Measurements from ENCODE around the gene TXLNB.

The TXLNB gene

GRCh38 chr6:139275279-139276055, 16.3 kb downstream of the TXLNB start:
- Histone ChIP-seq H3K4me1 (ENCODE audit: control insufficient read depth, insufficient read depth, low read length) (no peaks in the 10 kb centered on the region), H3K27ac (ENCODE audit: extremely low read depth, low read depth, low read length) (no peak overlapping the region), H3K4me3 (ENCODE audit: low read depth, low read length) (no peak overlapping the region), H3K36me3 (ENCODE audit: control insufficient read depth in 2 of 2, insufficient read depth in 1 of 2, low read length in 2 of 2) (no peaks in the 10 kb centered on the region), H3K9me3 (ENCODE audit: control insufficient read depth, insufficient read depth, low read depth, low read length) (no peaks in the 10 kb centered on the region)
- TF ChIP-seq ZNF555 (tag by site-specific recombination; conservative IDR thresholded peaks at IDR 0.05) = no peak
- no peak for TF ChIP-seq ZSCAN4 (tag by site-specific recombination; IDR thresholded peaks at IDR 0.05)
- TF ChIP-seq ZNF239 (tag by site-specific recombination; IDR thresholded peaks at IDR 0.05) = no peak
- no peak for TF ChIP-seq GFI1B (tag by site-specific recombination; IDR thresholded peaks at IDR 0.05)
- TF ChIP-seq ZNF10 (tag by site-specific recombination; IDR thresholded peaks at IDR 0.05) = no peak
- TF ChIP-seq, protein P1, sequence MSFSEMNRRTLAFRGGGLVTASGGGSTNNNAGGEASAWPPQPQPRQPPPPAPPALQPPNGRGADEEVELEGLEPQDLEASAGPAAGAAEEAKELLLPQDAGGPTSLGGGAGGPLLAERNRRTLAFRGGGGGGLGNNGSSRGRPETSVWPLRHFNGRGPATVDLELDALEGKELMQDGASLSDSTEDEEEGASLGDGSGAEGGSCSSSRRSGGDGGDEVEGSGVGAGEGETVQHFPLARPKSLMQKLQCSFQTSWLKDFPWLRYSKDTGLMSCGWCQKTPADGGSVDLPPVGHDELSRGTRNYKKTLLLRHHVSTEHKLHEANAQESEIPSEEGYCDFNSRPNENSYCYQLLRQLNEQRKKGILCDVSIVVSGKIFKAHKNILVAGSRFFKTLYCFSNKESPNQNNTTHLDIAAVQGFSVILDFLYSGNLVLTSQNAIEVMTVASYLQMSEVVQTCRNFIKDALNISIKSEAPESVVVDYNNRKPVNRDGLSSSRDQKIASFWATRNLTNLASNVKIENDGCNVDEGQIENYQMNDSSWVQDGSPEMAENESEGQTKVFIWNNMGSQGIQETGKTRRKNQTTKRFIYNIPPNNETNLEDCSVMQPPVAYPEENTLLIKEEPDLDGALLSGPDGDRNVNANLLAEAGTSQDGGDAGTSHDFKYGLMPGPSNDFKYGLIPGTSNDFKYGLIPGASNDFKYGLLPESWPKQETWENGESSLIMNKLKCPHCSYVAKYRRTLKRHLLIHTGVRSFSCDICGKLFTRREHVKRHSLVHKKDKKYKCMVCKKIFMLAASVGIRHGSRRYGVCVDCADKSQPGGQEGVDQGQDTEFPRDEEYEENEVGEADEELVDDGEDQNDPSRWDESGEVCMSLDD (tag by site-specific recombination; IDR thresholded peaks at IDR 0.05) = no peak
- no peak for TF ChIP-seq TCF7L2 (IDR thresholded peaks at IDR 0.05; ENCODE audit: borderline replicate concordance, low read depth, low read length)
- ChIA-PET CTCF (no interaction called here), POLR2A (no interaction called here)

- Histone ChIP-seq H3K4me3 (ENCODE audit: low read depth, low read length) (no peak overlapping the region), H3K36me3 (ENCODE audit: control insufficient read depth in 2 of 2, insufficient read depth in 1 of 2, low read length in 2 of 2) (no peaks in the 10 kb centered on the region), H3K9me3 (ENCODE audit: control insufficient read depth, insufficient read depth, low read depth, low read length) (no peaks in the 10 kb centered on the region), H3K27ac (ENCODE audit: extremely low read depth, low read depth, low read length) (no peak overlapping the region), H3K4me1 (ENCODE audit: control insufficient read depth, insufficient read depth, low read length) (no peaks in the 10 kb centered on the region)
- POLR2A ChIA-PET = interaction anchor here (0.6 kb wide), 1 partner anchor 24 kb away, joined by 7 read pairs; no protein-coding TSS in a partner anchor
- CTCF ChIA-PET = interaction anchor here (0.8 to 0.9 kb wide), 2 partner anchors 14 to 21 kb away, joined by 3 to 4 read pairs; no protein-coding TSS in a partner anchor
- TF ChIP-seq ZNF24 (tag by site-specific recombination; IDR thresholded peaks at IDR 0.05) (no peak), ZNF433 (tag by site-specific recombination; IDR thresholded peaks at IDR 0.05; ENCODE audit: low read depth) (no peak), GLI2 (tag by site-specific recombination; IDR thresholded peaks at IDR 0.05; ENCODE audit: borderline replicate concordance, low read depth) (no peak), ZIC2 (tag by site-specific recombination; IDR thresholded peaks at IDR 0.05) (no peak), ZBTB1 (tag by site-specific recombination; IDR thresholded peaks at IDR 0.05) (no peak), SCRT2 (tag by site-specific recombination; IDR thresholded peaks at IDR 0.05) (no peak), ZNF555 (tag by site-specific recombination; conservative IDR thresholded peaks at IDR 0.05) (no peak)
These were observed 20.7 kb downstream of the TXLNB start for GRCh38 chr6:139271056-139271455.

- H3K4me1 ChIP-seq (ENCODE audit: control insufficient read depth, insufficient read depth, low read length) = no peaks in the 10 kb centered on the region
- ChIA-PET POLR2A (no interaction called here), CTCF (interaction anchor here (0.8 to 1.5 kb wide), 4 partner anchors 13 to 145 kb away, joined by 3 to 4 read pairs (median 3); no protein-coding TSS in a partner anchor)
- H3K36me3 ChIP-seq (ENCODE audit: control insufficient read depth in 2 of 2, insufficient read depth in 1 of 2, low read length in 2 of 2) = no peaks in the 10 kb centered on the region
- no peak overlapping the region for H3K4me3 ChIP-seq (ENCODE audit: low read depth, low read length)
- no peaks in the 10 kb centered on the region for H3K9me3 ChIP-seq (ENCODE audit: control insufficient read depth, insufficient read depth, low read depth, low read length)
- no peak overlapping the region for H3K27ac ChIP-seq (ENCODE audit: extremely low read depth, low read depth, low read length)
- TF ChIP-seq, protein P2, sequence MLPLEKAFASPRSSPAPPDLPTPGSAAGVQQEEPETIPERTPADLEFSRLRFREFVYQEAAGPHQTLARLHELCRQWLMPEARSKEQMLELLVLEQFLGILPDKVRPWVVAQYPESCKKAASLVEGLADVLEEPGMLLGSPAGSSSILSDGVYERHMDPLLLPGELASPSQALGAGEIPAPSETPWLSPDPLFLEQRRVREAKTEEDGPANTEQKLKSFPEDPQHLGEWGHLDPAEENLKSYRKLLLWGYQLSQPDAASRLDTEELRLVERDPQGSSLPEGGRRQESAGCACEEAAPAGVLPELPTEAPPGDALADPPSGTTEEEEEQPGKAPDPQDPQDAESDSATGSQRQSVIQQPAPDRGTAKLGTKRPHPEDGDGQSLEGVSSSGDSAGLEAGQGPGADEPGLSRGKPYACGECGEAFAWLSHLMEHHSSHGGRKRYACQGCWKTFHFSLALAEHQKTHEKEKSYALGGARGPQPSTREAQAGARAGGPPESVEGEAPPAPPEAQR (tag by site-specific recombination; IDR thresholded peaks at IDR 0.05) = no peak
- no peak for TF ChIP-seq ZNF223 (tag by site-specific recombination; IDR thresholded peaks at IDR 0.05)
- no peak for TF ChIP-seq KLF1 (tag by site-specific recombination; IDR thresholded peaks at IDR 0.05)
- TF ChIP-seq, protein P3, sequence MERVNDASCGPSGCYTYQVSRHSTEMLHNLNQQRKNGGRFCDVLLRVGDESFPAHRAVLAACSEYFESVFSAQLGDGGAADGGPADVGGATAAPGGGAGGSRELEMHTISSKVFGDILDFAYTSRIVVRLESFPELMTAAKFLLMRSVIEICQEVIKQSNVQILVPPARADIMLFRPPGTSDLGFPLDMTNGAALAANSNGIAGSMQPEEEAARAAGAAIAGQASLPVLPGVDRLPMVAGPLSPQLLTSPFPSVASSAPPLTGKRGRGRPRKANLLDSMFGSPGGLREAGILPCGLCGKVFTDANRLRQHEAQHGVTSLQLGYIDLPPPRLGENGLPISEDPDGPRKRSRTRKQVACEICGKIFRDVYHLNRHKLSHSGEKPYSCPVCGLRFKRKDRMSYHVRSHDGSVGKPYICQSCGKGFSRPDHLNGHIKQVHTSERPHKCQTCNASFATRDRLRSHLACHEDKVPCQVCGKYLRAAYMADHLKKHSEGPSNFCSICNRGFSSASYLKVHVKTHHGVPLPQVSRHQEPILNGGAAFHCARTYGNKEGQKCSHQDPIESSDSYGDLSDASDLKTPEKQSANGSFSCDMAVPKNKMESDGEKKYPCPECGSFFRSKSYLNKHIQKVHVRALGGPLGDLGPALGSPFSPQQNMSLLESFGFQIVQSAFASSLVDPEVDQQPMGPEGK (tag by site-specific recombination; IDR thresholded peaks at IDR 0.05) = no peak
- TF ChIP-seq ZEB2 (tag by site-specific recombination; IDR thresholded peaks at IDR 0.05) = no peak
- no peak for TF ChIP-seq ZNF416 (tag by site-specific recombination; IDR thresholded peaks at IDR 0.05)
- TF ChIP-seq ZNF426 (tag by site-specific recombination; IDR thresholded peaks at IDR 0.05) = no peak
- no peak for TF ChIP-seq RBAK (tag by site-specific recombination; IDR thresholded peaks at IDR 0.05)
These were observed 21.5 kb downstream of the TXLNB start for GRCh38 chr6:139270249-139270648.

Measured in HEK293 (cell line).